Brain microvascular endothelial cell (primary cell): ENCODE measurements around the gene FCRL6.

Experiments used
- DNase-seq: peaks from one replicate; pipeline ENCODE4 v3.0.0-alpha.2; 2020
- H3K27ac ChIP-seq: fragments of 250-450 bp; sonication (Bioruptor Pico); 2 replicates; pipeline ENCODE4 v1.5.1; 2020; ENCODE audit warnings: mild to moderate bottlenecking, moderate library complexity
- H3K27me3 ChIP-seq: fragments of 250-450 bp; sonication (Bioruptor Pico); replicated peaks from 2 replicates; pipeline ENCODE4 v1.5.1; 2020; ENCODE audit warnings: mild to moderate bottlenecking
- H3K36me3 ChIP-seq: fragments of 250-450 bp; sonication (Bioruptor Pico); replicated peaks from 2 replicates; pipeline ENCODE4 v1.5.1; 2020; ENCODE audit warnings: mild to moderate bottlenecking
- H3K4me3 ChIP-seq: 2 replicates; pipeline ENCODE4 v1.5.1; 2011; ENCODE audit warnings: low read depth, mild to moderate bottlenecking, control low read depth, low read length, moderate library complexity
- in situ Hi-C: cut with HindIII; loops from 2 replicates; pipeline ENCODE4 v1.10.0; 2017; ENCODE audit warnings: low sequenced_read_pairs, low pct_ligation_motif_present
- TF ChIP-seq, protein P1 (sequence below): IDR thresholded peaks from 2 replicates; pipeline ENCODE4 v1.5.1; 2011; ENCODE audit warnings: low read depth, mild to moderate bottlenecking, moderate library complexity, low read length, control low read depth, inconsistent platforms; ENCODE audit errors: missing control alignments

Gene FCRL6

DNA sequence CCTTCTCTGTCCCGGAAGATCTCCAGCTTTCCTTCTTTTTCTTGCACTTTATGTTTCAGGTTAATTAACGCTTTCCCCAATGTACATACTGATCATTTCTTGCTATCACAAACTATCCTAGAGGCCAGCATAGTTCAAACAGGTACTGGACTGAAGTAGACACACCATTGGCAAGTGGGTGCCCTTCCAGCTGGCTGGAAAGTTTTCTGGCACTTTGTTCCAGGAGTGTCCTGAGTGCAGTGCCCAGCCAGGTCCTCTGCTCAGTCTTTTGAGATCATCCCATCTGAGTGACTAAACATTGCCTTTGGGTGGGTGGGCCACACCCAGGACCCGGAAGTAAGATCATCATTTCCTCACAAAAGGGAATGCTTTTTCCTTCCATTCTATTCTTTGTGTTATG, 36.4 kb upstream of the FCRL6 start:
- in situ Hi-C loops = no loop called here
- Histone ChIP-seq H3K27me3 (no peaks in the 10 kb centered on the region), H3K4me3 (no peak overlapping the region), H3K27ac (no peak overlapping the region), H3K36me3 (no peaks in the 10 kb centered on the region)
- TF ChIP-seq, protein P1, sequence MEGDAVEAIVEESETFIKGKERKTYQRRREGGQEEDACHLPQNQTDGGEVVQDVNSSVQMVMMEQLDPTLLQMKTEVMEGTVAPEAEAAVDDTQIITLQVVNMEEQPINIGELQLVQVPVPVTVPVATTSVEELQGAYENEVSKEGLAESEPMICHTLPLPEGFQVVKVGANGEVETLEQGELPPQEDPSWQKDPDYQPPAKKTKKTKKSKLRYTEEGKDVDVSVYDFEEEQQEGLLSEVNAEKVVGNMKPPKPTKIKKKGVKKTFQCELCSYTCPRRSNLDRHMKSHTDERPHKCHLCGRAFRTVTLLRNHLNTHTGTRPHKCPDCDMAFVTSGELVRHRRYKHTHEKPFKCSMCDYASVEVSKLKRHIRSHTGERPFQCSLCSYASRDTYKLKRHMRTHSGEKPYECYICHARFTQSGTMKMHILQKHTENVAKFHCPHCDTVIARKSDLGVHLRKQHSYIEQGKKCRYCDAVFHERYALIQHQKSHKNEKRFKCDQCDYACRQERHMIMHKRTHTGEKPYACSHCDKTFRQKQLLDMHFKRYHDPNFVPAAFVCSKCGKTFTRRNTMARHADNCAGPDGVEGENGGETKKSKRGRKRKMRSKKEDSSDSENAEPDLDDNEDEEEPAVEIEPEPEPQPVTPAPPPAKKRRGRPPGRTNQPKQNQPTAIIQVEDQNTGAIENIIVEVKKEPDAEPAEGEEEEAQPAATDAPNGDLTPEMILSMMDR = no peak
- no peak for DNase-seq

DNA sequence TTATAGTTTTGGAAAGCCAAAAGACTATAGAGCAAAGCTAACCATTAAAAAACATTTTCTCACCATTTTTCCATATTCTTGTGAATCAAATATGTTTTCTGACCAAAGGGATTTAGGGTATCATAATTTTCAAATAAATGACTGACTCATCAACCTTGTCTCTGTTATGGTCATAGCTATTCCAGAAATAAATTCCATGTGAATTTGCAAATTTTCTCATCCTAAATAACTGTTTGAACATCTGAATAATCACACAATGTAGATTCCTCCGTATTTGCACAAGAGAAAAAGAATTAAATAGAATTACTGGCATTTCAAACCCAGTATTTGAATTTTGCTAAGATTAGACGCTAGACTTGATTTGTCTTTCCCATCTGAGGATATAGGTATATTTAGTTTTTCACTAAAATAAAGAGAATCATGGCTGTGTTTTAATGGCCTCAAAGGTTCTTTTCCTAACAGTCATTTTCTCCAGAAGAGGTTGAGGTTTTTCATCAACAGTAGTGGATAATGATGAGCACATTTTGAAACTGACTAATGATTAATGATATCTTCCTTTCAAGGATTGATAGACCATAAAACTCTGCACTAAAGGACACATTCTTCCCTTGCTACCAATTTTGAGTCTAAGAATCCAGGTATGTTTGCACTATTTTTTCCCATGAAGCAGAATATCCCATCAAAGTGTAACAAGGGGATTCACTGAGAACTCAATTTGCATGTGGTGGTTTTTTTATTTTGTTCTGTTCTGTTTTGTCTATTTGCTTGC, 30.8 kb upstream of the FCRL6 start:
- DNase-seq = no peak
- Histone ChIP-seq H3K4me3 (no peak overlapping the region), H3K27ac (no peak overlapping the region), H3K27me3 (no peaks in the 10 kb centered on the region), H3K36me3 (no peaks in the 10 kb centered on the region)
- TF ChIP-seq, protein P1 = no peak
- in situ Hi-C loops = no loop called here

DNA sequence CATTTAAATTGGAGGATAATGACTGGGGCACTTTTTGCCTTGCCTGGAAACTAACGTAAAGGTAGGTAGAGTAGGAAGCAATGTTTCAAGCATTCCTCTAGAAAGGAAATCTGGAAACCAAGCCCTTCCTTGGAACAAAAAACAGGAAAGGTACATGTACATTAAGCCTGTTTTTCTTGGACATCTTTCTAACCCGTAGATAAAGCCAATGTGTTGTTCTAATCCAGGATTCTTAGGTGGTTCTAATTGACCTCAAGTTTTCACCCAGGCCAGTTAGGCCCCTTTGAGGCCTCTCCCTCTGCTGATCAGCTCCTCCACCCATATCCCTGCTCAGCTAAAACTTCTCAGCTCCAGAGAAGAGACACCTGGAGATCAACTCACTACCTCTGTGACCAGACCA, 27.7 kb upstream of the FCRL6 start:
- Histone ChIP-seq H3K4me3 (no peak overlapping the region), H3K27ac (no peak overlapping the region), H3K36me3 (no peaks in the 10 kb centered on the region), H3K27me3 (no peaks in the 10 kb centered on the region)
- in situ Hi-C loops = no loop called here
- TF ChIP-seq, protein P1 = no peak
- DNase-seq = no peak

DNA sequence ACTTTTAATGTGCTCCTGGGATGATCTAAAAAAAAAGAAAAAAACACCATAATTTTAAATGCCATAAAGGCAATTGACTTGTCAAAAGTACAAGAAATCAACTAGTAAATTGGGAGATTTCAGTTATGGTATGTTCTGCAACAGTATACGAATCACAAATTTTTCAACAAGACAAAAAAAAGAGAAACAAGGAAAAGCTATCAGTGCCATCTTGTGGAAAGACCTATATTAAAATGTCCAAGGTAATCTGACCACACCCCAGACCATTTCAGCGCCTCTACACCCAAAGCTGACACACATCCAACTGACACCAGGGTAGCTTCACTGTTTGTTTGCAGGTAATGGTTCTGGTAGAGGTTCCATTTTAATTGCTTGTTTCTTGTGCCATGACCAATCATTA, 26.4 kb upstream of the FCRL6 start:
- Histone ChIP-seq H3K36me3 (no peaks in the 10 kb centered on the region), H3K27me3 (no peaks in the 10 kb centered on the region), H3K27ac (no peak overlapping the region), H3K4me3 (no peak overlapping the region)
- no peak for DNase-seq
- TF ChIP-seq, protein P1 = no peak
- in situ Hi-C loops = no loop called here

DNA sequence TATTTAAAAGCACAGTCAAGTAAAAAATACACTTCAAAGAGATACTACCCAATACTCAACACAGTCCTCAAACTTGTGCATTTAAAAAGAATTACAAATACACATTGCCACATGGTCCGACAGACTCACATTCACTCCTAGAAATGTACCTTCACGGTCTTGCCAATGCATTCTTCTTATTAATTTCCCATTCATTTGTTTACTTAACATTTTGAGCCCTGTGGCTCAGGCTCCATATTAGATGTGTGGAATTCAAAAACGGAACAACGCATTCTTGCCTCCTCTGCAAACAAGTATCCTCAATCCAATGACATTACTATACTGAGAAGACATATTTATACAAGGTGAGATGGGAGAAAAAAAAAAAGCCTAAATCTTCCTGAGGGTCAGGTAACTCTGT, 23.9 kb upstream of the FCRL6 start:
- TF ChIP-seq, protein P1 = no peak

DNA sequence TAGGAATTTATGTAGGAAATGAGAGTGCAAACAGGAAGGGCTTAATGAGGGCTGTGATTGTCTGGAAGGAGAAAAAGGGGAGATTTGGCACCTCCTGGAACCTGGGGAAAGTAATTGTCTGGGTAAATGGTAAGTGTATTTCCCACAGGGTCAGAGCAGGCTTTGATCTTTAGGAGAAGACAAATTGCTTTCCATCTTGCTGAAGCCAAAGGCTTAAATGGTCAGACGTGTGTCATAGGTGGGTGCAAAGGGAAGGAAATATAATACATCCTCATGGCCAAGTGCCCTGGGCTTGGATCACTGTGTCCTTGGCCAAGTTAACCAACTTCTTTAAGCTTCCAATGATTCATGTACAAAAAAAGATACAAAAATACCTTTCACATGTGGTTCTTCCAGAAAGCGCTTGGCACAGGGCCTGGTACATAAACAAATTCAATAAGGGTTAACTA, 22.7 kb upstream of the FCRL6 start:
- no peaks in the 10 kb centered on the region for H3K36me3 ChIP-seq
- in situ Hi-C loops = no loop called here
- no peak for DNase-seq
- no peak overlapping the region for H3K4me3 ChIP-seq
- no peaks in the 10 kb centered on the region for H3K27me3 ChIP-seq
- TF ChIP-seq, protein P1 = no peak
- no peak overlapping the region for H3K27ac ChIP-seq

More for the DNA sequence above, 23.9 kb upstream of the FCRL6 start:
- in situ Hi-C loops = no loop called here
- H3K36me3 ChIP-seq = no peaks in the 10 kb centered on the region
- H3K27ac ChIP-seq = no peak overlapping the region
- DNase-seq = no peak
- no peaks in the 10 kb centered on the region for H3K27me3 ChIP-seq
- H3K4me3 ChIP-seq = no peak overlapping the region
